ENCODE results near the gene ATP2B2. TPM values are rescaled to one million over a fixed set of nuclear protein-coding genes. Genes with fewer than 3 reads are reported as not detected.

The ATP2B2 gene
- total and polyA plus RNA-seq, 9 of the 15 experiments (the other 6 are each of a cell fraction or from before 2014, with no cell fraction given) = 0.06 TPM; not detected in 8

- TF ChIP-seq PURB (CRISPR knock-in tag; IDR thresholded peaks at IDR 0.05; ENCODE audit: low read depth) (no peak), HEY1 (CRISPR knock-in tag; IDR thresholded peaks at IDR 0.05; ENCODE audit: borderline replicate concordance) (no peak), ELF2 (CRISPR knock-in tag; IDR thresholded peaks at IDR 0.05) (no peak), POLR2G (IDR thresholded peaks at IDR 0.05; ENCODE audit: low read depth, low read length) (no peak), STAT5A (IDR thresholded peaks at IDR 0.05; ENCODE audit: borderline replicate concordance, low read length) (peak; percentile 18; the same call in 1 of the 2 replicates), NCOA4 (IDR thresholded peaks at IDR 0.05; ENCODE audit: partially characterized antibody) (no peak), ASH1L (IDR thresholded peaks at IDR 0.05; ENCODE audit: borderline replicate concordance, low read depth, partially characterized antibody) (no peak), CBX8 (IDR thresholded peaks at IDR 0.05; ENCODE audit: borderline replicate concordance, extremely low read depth, low read depth, low read length, poor library complexity, severe bottlenecking) (no peak), KAT7 (CRISPR knock-in tag; IDR thresholded peaks at IDR 0.05; ENCODE audit: borderline replicate concordance) (no peak), CEBPG (CRISPR knock-in tag; IDR thresholded peaks at IDR 0.05) (no peak), CEBPG (tag; conservative IDR thresholded peaks at IDR 0.05 in 1 of 2, IDR thresholded peaks at IDR 0.05 in 1 of 2) (no peak), CBX5 (IDR thresholded peaks at IDR 0.05; ENCODE audit: borderline replicate concordance, low read depth) (no peak), CTBP1 (IDR thresholded peaks at IDR 0.05; ENCODE audit: borderline replicate concordance) (no peak), GABPB1 (CRISPR knock-in tag; IDR thresholded peaks at IDR 0.05) (no peak), RBM39 (optimal IDR thresholded peaks at IDR 0.05; ENCODE audit: low read depth, low read length) (no peak), E2F6 (IDR thresholded peaks at IDR 0.05; ENCODE audit: borderline replicate concordance in 1 of 2, extremely low read depth in 1 of 2, insufficient read depth in 1 of 2, insufficient read length in 1 of 2, low read depth in 1 of 2, low read length in 1 of 2, poor library complexity in 1 of 2, severe bottlenecking in 1 of 2) (no peak), E2F4 (CRISPR knock-in tag; IDR thresholded peaks at IDR 0.05; ENCODE audit: low read depth) (no peak), TSHZ1 (CRISPR knock-in tag; IDR thresholded peaks at IDR 0.05) (no peak), ZFP30 (CRISPR knock-in tag; IDR thresholded peaks at IDR 0.05; ENCODE audit: borderline replicate concordance) (no peak), MNT (conservative IDR thresholded peaks at IDR 0.05) (peak; percentile 32 to 69; a peak in 2 of 4 replicates)
Observed at GRCh38 chr3:10419637-10420232, 85.7 kb downstream of the ATP2B2 start (continued).
